CD1c-positive myeloid dendritic cell (primary cell): ENCODE measurements around the gene GALNT16.
"Not testable (repeated sequence)": the region's sequence is repeated elsewhere in the genome, so short reads cannot be mapped to it uniquely, and the experiment has no call there.

Experiments
- DNase-seq: peaks from one replicate; pipeline ENCODE4 v3.0.0-alpha.2; 2016; ENCODE audit errors: extremely low spot score

Gene GALNT16

DNA sequence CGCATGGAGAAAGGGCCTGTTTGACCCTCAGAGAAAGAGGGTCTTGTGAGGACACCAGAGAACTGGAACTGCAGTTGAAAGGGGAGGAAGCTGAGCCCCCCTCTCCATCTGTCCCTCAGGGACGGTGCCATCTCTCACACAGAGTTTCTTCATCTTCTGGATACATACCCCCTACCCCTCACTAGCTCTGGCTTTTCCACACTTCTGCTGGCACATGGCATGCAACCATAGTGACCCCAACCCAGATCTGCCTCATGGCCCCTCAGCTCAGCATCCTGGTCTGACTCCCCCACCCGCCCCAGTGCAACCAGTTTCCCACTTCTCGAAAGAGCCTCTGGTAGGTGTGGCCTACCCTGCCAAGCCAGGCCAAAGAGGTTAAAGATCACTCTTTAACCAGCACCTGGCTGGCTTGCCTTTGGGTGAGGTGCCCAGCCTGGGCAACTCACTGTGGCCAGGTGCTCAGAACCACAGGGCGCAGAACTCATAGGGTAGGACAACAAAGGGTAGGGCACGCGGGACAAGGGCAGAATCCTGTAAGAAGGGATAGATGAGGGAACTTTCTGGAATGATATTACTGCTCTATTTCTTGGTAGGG is 25.8 kb downstream of the GALNT16 start:
- no peak for DNase-seq

DNA sequence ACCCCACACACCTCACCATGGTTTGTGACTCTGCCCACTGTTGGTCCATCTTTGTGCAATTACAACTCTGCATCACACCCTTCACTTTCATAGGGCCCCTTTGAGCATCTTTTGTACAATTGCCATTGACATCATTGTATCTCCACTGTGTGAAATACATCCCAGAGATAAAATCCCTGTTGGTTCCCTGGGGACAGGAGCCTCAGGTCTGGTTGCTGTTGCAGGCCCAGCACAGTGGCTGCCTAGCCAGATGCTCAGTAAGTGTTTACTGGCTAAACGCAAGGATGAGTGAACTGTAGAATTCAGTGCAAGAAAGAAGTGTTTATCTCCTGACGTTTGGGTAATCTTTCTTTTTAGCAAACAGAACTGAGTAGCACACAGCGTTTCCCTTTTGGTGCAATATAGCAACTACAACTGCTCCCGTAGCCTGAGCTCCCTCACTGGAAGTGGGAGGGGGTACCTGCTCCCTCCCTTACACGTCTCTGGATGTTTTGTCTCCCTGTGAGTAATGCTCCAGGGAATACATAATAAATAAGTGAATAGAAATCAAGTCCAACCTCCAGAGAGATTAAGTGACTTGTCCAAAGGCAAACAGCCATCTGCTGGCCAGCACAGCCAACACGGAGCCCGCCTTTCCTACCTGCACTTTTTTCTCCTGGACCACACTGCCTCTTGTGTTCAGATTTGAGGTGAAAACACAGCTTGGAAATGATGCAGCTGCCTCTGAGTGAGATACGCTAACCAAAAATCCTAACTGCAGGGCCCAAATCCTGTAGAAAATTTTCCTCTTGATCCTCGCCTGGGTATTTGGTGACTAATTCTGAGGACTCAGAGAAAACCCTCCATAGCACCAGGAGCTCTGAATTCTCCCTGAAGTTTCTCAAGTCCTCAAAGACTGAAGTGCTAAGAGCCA is 27.4 kb downstream of the GALNT16 start:
- DNase-seq: no peak

DNA sequence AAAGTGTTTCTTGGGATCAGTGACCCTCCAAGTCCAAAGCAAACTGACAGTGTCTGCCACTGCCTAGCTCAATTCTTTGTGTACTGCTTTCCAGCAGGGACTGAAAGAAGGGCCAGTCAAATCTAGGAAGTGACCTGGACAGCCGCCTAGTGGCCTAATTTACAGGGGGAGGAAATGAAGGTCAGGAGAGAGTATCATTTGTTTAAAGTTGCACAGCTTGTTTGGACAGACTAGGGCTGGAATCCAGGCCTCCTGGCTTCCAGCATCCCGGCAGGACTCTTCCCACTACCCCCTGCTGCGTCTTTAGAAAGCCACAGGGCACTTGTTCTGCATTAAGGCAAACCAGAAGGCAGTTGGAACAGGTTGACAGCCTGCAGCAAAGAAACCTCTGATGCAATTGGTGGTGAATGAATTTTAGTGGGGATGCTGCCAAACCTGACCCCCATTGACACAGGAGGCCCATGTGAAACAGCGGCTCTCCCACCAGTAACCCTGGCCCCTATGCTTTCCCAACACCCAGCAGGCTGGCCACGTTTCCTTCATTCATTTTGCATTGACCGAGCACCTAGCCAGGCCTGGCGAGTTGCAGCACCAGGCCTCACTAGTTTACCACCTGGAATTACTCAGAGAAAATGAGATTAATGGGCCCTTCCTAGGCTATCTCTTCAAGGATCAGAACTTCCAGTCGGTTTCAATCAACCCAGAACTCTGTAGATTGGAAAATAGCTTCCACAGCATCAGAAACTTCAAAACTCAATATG is 28.2 kb downstream of the GALNT16 start:
- no peak for DNase-seq

DNA sequence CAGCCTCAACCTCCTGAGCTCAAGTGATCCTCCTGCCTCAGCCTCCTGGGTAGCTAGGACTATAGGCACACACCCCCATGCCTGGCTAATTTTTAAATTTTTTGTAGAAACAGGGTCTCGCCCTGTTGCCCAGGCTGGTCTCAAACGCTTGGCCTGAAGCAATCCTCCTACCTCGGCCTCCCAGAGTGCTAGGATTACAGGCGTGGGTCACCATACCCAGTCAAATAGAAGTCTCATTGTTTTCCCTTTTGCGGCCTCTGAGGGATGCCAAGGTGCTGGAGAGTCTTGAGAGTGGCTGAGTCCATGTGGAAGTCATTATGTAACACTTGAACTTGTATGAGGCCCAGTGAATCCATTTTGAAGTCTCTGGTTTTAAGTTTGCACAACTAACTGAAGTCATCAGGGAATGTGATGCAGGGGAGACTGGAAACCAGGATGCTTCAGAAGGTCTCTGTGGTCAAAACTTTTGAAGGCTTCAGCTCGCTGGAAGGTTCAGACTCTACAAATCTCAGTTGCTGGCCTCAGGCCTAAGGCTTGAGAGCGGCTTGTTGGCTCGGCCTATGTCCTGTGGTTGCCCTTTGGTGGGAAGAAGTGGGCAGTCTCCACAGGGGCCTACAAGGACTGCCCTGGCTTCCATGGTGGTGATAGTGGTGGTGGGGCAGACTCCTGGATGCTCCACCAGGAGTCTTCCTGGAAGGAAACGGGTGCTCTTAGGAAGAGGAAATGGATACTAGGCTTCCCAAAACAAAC is 29.2 kb downstream of the GALNT16 start:
- no peak for DNase-seq

DNA sequence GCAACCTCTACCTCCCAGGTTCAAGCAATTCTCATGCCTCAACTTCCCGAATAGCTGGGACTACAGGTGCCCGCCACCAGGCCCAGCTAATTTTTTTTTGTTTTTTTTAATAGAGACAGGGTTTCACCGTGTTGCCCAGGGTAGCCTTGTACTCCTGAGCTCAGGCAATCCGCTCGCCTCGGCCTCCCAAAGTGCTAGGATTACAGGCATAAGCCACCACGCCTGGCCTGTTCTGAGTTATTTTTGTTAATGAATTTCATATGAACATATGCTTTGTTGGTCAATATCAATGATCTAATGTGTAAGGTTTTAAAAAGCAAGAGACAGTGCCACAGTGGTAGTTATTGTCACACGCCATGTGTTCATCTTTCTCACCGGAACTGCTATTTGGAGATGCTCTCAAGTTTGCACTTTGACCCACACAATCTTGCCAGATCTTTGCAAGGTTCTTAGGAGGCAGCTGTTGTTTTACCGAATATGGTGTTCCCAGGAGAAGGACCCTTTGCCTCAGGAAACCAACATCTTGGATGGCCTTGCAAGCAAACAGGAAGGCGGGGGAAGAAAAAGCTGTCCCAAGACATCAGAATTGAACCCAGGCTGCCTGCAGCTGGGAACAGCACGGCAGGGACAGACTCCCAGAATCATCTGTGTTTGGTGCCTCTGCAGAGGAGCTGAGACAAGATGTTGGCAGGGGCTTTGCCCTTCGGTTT is 30.0 kb downstream of the GALNT16 start:
- DNase-seq: no peak

DNA sequence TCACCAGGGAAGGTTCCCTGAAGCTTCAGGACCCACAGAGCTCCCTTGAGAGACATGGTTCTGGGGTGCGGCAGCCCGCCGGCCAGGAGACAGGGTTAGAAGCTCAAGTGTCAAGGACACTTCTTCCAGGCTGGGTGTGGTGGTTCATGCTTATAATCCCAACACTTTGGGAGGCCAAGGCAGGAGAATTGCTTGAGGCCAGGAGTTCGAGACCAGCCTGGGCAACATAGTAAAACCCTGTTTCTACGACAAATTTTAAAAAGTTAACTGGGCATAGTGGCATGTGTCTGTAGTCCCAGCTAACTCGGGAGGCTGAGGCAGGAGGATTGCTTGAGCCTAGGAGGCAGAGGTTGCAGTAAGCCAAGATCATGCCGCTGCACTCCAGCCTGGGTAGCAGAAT is 30.9 kb downstream of the GALNT16 start:
- DNase-seq: not testable (repeated sequence)

DNA sequence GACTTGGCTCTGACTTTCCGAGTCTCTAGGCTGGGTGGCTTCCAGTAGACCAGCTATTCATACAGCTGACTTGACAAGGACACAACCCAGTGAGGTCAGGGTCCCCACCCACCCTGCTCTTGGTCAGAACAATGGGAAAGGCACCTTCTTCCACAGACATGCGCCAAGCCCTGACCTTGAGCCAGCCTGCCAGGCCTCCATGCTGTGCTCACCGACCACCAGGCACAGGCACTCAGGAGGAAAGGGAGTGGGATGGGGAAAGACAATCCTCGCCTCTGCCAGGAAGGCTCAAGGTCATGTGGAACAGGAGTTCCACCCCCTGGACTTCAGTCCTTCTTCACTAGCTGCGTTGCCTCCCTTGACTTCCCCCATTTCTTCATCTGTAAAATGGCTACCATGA is 31.4 kb downstream of the GALNT16 start:
- no peak for DNase-seq

DNA sequence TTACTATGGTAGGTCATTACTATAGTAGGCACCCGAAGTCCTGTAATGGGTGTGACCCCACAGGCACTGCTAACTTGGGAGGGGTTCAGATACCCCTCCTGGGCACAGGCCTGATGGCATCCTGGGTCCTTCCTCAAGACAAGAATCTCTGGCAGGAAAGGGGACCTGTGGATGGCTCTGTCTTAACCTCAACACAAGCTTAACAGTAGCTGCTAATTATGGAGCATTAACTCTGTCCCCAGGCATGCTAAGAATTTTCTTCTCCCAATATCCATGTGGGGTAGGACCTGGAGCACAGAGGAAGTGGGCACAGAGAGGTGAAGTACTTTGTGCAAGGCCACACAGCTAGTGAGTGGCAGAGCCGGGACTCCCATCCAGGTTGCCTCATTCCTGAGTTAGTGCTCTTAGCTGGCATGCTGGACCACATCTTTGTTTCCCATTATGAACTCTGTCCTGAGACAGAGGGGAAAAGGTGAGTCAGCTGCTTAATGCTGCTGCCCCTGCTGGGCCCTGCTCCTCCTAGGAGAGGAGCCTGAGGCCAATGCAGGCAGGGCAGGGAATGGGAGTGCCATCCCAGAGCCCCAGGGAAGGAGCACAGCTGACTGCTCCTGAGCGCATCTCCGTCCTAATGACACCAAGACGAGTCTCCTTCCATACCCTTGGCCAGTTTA is 32.1 kb downstream of the GALNT16 start:
- DNase-seq: no peak

DNA sequence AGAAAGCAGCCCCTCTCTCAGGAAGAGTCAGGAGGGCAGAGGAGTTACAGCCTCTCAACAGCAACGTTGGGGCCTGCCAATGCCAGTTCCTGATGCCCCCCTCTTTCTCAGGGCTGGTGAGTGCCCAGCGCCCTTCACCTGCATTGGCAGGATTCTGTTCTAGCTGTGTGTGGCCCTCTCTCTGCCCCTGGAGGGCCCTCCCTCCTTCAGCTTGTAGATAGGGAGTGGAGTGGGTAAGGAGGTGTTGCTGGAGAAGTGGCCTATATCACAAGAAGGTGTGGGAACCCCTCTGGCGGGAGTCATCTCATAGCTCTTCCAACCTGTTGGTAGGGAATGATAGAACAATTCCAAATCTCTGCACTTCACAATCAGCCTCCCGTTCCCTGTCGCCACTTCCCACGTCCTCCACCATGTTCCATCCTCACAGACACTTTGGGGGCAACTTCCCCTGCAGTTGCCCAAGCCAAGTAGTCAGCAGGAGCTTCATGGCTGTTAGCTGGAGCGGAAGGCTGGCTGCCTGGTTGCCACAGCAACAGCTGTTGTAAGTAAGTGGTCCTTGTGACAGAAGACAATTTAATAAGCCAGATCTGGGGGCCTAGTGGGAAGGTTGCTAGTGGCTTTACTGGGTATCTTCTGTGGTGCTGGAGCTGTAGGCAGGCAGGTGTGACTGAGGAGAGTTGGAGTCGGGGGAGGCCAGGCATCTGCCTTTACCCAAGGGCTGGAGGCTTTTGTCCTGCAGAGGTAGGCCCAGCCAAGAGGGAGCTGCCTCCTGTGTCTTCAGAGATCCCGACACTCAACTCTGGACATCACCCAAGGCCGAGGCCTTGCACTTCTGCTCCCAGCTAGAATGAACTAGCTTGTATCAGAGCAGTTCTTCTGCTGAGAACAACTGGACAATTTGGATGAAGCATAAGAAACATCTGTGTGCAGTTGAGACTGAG is 38.4 kb downstream of the GALNT16 start:
- no peak for DNase-seq

DNA sequence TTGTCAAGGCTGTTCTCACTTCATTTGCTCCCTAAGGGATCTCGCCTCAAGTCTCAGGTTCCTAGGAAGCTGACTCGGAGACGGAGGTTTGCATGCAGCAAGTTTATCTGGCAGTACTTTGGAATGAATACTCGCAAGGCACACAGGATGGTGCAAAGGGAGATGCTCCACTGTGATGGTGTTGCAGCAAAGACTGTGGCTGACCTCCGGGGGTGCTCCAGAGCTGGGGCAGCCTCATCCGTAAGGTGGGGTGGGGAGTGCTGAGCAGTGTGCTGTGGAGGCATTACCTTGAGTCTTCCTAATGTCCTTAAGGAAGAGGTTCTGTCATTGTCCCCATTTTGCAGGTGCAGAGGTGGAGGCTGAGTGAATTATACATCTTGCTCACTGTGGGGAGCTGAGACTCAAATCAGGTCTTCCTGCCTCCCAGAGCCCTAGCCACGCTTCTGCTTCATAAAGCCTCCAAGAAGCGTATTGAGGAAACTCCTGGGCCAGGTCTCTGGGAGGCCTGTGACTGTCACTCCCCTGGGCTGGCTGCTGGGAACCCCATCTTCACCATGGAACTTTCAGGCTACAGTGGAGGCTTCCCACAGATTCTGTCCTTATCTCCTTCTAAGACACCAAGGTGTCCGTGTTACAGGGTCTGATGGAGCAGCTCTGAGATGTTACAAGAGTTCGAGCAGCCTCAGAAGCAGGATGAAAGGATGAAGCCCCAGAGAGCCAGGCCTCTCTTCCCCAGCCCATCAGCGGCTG is 39.5 kb downstream of the GALNT16 start:
- DNase-seq: no peak

DNA sequence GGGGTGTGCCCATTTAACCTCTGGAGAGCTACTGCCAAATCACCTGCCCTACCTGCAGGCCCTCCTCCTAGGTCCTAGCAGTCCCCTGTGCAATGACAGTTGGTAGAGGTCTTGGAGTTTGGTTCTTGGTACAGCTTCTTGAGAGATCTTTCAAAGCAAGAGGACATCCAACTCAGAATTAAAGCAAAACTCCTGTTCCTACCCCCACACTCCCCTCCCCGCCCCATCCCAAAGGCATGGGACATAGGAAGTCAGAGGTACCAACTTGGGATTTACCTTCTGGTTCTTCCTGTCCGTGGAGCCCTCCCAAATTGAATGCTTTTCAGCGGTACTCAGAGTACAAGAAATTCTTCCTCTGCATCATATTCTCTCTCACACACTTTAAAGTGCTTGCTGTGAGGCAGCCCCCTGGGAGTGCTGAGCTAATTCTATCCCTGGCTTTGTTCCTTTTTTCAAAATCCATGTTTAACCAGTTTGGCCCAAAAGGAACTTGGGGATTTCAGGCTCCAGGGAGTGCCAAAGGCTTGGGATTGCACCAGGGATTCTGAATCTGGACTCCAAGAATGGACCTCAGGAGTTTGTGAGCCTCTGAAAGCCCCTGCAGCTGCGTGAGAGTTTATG is 40.8 kb downstream of the GALNT16 start:
- DNase-seq: no peak

DNA sequence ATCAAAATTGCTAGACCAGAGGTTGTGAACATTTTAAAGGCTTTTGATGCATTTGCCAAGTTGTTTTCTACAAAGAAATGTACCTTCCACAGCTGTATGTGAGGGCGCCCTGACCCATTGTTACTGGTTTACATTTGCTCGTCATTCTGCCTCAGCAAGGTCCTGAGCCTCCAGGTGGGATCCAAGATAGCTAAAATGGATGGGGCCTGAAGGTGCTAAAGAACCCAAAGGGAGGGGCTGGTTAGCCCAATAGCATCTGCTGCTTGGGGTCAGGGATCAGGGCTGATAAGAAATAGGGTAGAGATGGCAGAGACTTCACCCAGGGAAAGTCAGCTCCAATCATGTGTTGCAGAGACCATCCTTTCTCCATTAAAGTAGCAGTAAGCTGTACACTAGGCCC is 43.1 kb downstream of the GALNT16 start:
- DNase-seq: no peak

DNA sequence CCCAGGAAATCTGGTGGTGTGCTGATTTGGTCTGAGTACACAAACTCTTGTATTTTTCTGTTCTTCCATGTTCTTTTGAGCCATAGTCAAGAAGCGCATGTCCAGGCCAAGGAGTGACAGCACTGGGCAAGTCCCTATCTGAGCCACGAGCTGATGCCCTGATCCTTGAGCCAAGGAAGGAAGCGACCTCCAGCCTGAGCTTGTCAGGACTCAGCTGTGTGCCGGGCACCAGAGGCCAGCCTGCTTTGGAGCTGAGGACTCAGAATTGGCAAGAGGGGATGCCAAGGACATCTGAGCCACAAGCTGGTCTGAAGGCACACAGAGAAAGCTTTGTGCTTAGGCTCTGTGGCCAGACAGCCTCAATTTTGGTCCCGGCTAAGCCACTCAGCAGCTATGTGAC is 52.6 kb downstream of the GALNT16 start:
- no peak for DNase-seq

DNA sequence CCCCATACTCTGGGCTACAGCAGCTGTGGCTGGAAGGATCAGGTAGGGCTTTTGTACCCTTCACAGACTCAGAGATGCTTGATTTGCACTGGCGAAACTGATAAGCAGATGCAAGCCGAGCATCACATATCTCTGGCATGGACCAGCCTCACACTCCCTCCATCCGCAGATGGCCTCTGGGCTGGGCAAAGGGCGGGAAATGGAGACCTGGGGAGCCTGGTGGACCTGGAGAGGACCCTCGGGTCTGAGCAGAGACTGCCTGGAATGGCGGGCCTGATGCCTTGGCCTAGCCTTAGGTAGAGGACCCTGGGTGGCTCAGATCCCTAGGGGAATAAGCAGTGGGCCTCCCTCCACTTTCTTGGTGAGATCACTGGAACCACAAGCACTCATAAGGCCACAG is 53.2 kb downstream of the GALNT16 start:
- no peak for DNase-seq

DNA sequence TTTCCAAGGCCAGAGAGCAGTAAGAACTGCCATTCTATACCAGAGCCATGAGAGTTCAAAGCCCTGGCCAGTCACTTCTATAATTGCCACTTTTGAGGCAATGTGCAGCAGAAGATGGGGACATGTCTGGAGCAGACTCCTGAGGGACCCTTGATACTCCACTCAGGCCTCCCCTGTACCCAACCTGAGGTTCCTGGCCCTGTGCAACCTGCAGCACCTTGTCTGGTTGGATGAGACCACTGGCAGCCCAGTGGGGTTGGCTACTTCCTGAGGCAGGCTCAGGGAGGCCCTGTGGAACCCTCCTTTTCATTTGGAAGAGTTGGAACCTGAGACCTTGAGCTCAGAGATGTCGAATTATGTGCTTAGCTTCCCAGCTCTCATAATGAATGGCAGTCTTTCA is 54.4 kb downstream of the GALNT16 start:
- no peak for DNase-seq

DNA sequence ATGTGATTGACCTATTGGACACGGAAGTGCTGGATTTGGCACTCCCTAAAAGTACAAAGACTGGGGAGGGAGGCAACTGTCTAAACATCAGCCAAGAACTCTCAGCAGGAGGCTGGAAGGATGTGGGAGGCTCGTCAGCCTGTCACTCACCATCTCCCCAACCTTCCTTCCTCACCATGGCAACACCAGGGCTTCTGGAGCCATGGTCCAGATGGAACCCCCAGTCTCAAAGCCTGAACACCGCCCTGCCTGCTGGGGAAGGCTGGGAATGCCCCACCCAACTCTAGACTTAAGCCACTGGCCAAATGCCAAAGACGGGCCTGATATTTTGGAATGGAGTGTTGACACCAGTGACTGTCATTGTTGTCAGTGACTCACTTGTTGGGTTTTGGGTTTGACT is 55.3 kb downstream of the GALNT16 start:
- DNase-seq: no peak

DNA sequence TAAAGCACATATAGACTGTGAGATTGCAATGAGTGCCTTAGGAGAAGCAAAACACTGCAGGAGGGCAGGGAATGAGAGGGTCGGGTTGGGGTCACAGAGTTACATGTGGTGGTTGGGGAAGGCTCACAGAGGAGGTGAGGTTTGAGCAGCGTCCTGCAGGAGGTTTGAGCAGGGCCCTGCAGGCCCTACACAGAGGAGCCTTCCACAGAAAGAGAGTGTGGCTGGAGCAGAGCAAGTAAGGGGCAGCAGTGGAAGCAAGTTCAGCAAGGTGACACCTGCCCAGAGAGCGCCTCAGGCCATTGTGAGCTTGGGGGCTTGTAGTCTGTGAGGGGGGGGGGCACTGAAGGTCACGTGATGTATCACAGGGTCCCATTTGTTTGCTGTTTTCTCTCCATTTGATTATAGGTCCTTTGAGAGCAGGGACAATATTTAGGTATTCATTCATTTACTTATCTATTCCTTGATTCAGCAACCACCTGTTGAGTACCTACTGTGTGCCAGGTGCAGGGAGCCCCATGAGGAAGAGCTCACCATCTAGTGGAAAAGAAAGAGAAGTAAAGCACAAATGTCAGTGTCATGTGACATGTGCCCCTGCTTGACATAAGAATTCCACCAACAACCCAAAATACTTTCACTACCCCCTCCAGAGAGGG is 56.6 kb downstream of the GALNT16 start:
- DNase-seq: no peak
